ENCODE data around the gene IQCE.

- no peak for TF ChIP-seq CTCF (IDR thresholded peaks at IDR 0.05)
- TF ChIP-seq POLR2A (IDR thresholded peaks at IDR 0.05) = no peak
Observed at GRCh38 chr7:2623698-2624014, 64.9 kb downstream of the IQCE start.
